Heart left ventricle (tissue), 16 donors: ENCODE data around the gene SH3GL3. TPM values are rescaled to one million over a fixed set of nuclear protein-coding genes. Genes with fewer than 3 reads are reported as not detected.
A peak's percentile ranks its signal among the peaks of the same experiment; 100 is the strongest.

Source experiments
- ATAC-seq, 4 donors: fragments of 200-7000 bp; cut with Tn5 transposase; one replicate each; pipeline ENCODE4 v1.9.1; 2020 to 2022; ENCODE audit warnings: moderate library complexity in 4 of 4, mild to moderate bottlenecking in 3 of 4, moderate number of reproducible peaks in 1 of 4
- DNase-seq, 5 donors: peaks; one replicate each; pipeline ENCODE4 v3.0.0-alpha.2; 2020
- H3K27ac ChIP-seq, 12 donors: fragments of 200-600 bp; sonication (generic) in 4 of 12; one replicate each; pipeline versions ENCODE4 v1.5.0 to v1.8.0; 2016 to 2022; ENCODE audit warnings: mild to moderate bottlenecking in 2 of 12
- H3K27me3 ChIP-seq, 9 donors: fragments of 200-600 bp; sonication (generic) in 2 of 9; one replicate each; pipeline versions ENCODE4 v1.5.1 to v1.8.0; 2016 to 2022; ENCODE audit warnings: mild to moderate bottlenecking in 3 of 9
- H3K36me3 ChIP-seq, 9 donors: fragments of 200-600 bp; sonication (generic) in 2 of 9; one replicate each; pipeline versions ENCODE4 v1.5.0 to v1.8.0; 2018 to 2022; ENCODE audit warnings: mild to moderate bottlenecking in 2 of 9
- H3K4me1 ChIP-seq, 12 donors: fragments of 200-600 bp; sonication (generic) in 4 of 12; one replicate each; pipeline versions ENCODE4 v1.5.0 to v1.8.0; 2016 to 2022; ENCODE audit warnings: mild to moderate bottlenecking in 3 of 12
- H3K4me3 ChIP-seq, 12 donors: fragments of 200-600 bp; sonication (generic) in 4 of 12; one replicate each; pipeline versions ENCODE4 v1.5.0 to v1.8.0; 2017 to 2022; ENCODE audit warnings: mild to moderate bottlenecking in 9 of 12, moderate library complexity in 4 of 12
- H3K9me3 ChIP-seq, 12 donors: fragments of 200-600 bp; sonication (generic) in 4 of 12; one replicate each; pipeline versions ENCODE4 v1.5.0 to v1.8.0; 2016 to 2022; ENCODE audit warnings: mild to moderate bottlenecking in 1 of 12
- CTCF ChIP-seq, 12 donors: fragments of 200-600 bp; sonication (generic) in 4 of 12; IDR thresholded peaks; one replicate each; pipeline versions ENCODE4 v1.5.0 to v1.8.0; 2018 to 2022; ENCODE audit warnings: antibody characterized with exemption in 12 of 12, mild to moderate bottlenecking in 5 of 12
- POLR2A ChIP-seq, 2 donors: fragments of 450-650 bp; IDR thresholded peaks; one replicate each; pipeline ENCODE4 v1.6.1; 2017; ENCODE audit warnings: antibody characterized with exemption in 2 of 2, mild to moderate bottlenecking in 2 of 2, moderate library complexity in 2 of 2
- WGBS, 4 donors: extraction: QIAGEN DNeasy Blood & Tissue Kit in 2 of 4; methylation state at CpG; one replicate each; pipeline versions ENCODE4 v1.1.5 to v1.1.7; 2013 to 2018; 5-methylcytosine and 5-hydroxymethylcytosine counted together
- intact Hi-C, 10 donors: fragments of 100-400 bp; cut with DNase I; formaldehyde crosslinking; loops; one replicate each; pipeline versions ENCODE4 v1.11.1 to v1.14.2; 2022
- polyA plus RNA-seq, 2 donors: library from polyadenylated mRNA; stranded (reverse); fragments of 200-250 nt; gene quantifications; one replicate each; pipeline ENCODE4 v1.2.3, GENCODE V29; 2013
- total RNA-seq, 9 donors: library from RNA; depleted of rRNA in 2 of 9; stranded (reverse); fragments of >200 nt in 2 of 9; fragmentation: NEBNext Ultra II Directional in 3 of 9; extraction: Animal tissue kit (Norgen Biotek cat#: 25700) in 3 of 9; gene quantifications; one replicate each; pipeline versions ENCODE4 v1.1.0 to v1.2.4, GENCODE V29; 2016 to 2023
- donor health status: ischemic (EF 13 %, LVEDD 7.1; RV severe dilation, severe dysfunction).
- donor health status: healthy with polysubstance abuse.
- donor health status: DM: no; HTN: yes; CAD: no.
- donor health status: DM: no; HTN: no; CAD: no.
- donor health status: ischemic (EF 25% LVEDD 6.9; RV normal size, moderate dysfunction).
- donor health status: ischemic (EF 25% LVEDD 5.7; RV mildly dilated, moderate dysfunction).
- donor health status: healthy.
- donor health status: DM: yes; HTN: yes; CAD: no.
- donor health status: ischemic (EF 35%, LVEDD 5.7; RV mildly dilated, moderate dysfunction).
- donor health status: nonischemic (EF 11% LVEDD 7.7; RV severe dilation, severe dysfunction).
- donor health status: DM: yes; HTN: yes; CAD: no.
- donor health status: PGD.
- donor health status: ischemic (EF 29% LVEDD 5.4; RV normal size, mild dysfunction).
- donor health status: nonischemic (EF 23%, LVEDD 6.1; RV moderate dilation, normal function).

The SH3GL3 gene
- total and polyA plus RNA-seq, 11 donors: 0.91 TPM; not detected in 10

- H3K27me3 ChIP-seq: peaks cover 0 to 12% (median 0%) of the 10 kb centered on the region in 9 donors
- no peak overlapping the region for H3K27ac ChIP-seq
- H3K4me3 ChIP-seq: no peak overlapping the region
- ATAC-seq: no peak
- intact Hi-C loops: loop anchor here in 4 of 10 donors (2.0 to 5.0 kb wide), 4 partner anchors 114 to 309 kb away; no protein-coding TSS in a partner anchor
- no peak for DNase-seq
- no peaks in the 10 kb centered on the region for H3K4me1 ChIP-seq
- WGBS, 4 donors: 25 to 56% (median 49%) methylated on average over 3 of the region's 3 CpGs
- no peaks in the 10 kb centered on the region for H3K36me3 ChIP-seq
- no peaks in the 10 kb centered on the region for H3K9me3 ChIP-seq
- no peak for TF ChIP-seq POLR2A (IDR thresholded peaks at IDR 0.05)
- TF ChIP-seq CTCF (IDR thresholded peaks at IDR 0.05): no peak
These were observed 108.9 kb downstream of the SH3GL3 start for GRCh38 chr15:83556068-83556467.

- Histone ChIP-seq H3K27ac (no peak overlapping the region), H3K36me3 (no peaks in the 10 kb centered on the region), H3K4me1 (no peaks in the 10 kb centered on the region), H3K4me3 (no peak overlapping the region), H3K27me3 (peaks cover 0 to 12% (median 0%) of the 10 kb centered on the region in 9 donors), H3K9me3 (no peaks in the 10 kb centered on the region)
- intact Hi-C loops: loop anchor here in 4 of 10 donors (2.0 to 5.0 kb wide), 4 partner anchors 114 to 309 kb away; no protein-coding TSS in a partner anchor
- WGBS, 4 donors: 91 to 95% (median 92%) methylated on average over 7 of the region's 7 CpGs
- no peak for TF ChIP-seq POLR2A (IDR thresholded peaks at IDR 0.05)
- no peak for TF ChIP-seq CTCF (IDR thresholded peaks at IDR 0.05)
- ATAC-seq (no peak), DNase-seq (no peak)
These were observed 109.6 kb downstream of the SH3GL3 start for GRCh38 chr15:83556754-83557153.

GRCh38 chr15:83558146-83558545 lies 111.0 kb downstream of the SH3GL3 start:
- no peaks in the 10 kb centered on the region for H3K9me3 ChIP-seq
- H3K36me3 ChIP-seq: no peaks in the 10 kb centered on the region
- intact Hi-C loops: loop anchor here in 9 of 10 donors (2.0 to 5.0 kb wide), 7 partner anchors 116 to 311 kb away; no protein-coding TSS in a partner anchor
- no peak for DNase-seq
- H3K4me3 ChIP-seq: no peak overlapping the region
- ATAC-seq: no peak
- H3K27me3 ChIP-seq: peaks cover 0 to 9% (median 0%) of the 10 kb centered on the region in 9 donors
- no peak overlapping the region for H3K27ac ChIP-seq
- H3K4me1 ChIP-seq: no peaks in the 10 kb centered on the region
- TF ChIP-seq CTCF (IDR thresholded peaks at IDR 0.05) (no peak), POLR2A (IDR thresholded peaks at IDR 0.05) (no peak)
- WGBS, 4 donors: 82 to 87% (median 84%) methylated on average over 5 of the region's 5 CpGs

- H3K36me3 ChIP-seq: no peaks in the 10 kb centered on the region
- peak in 3 of 5 donors; percentile 25 to 37 (median 28) for DNase-seq
- intact Hi-C loops: loop anchor here (1.0 to 5.0 kb wide), 9 partner anchors 117 to 313 kb away; no protein-coding TSS in a partner anchor
- H3K27me3 ChIP-seq: peaks cover 0 to 5% (median 0%) of the 10 kb centered on the region in 9 donors
- H3K4me1 ChIP-seq: no peaks in the 10 kb centered on the region
- WGBS, 4 donors: 6 to 9% (median 7%) methylated on average over 7 of the region's 7 CpGs
- no peaks in the 10 kb centered on the region for H3K9me3 ChIP-seq
- H3K27ac ChIP-seq: no peak overlapping the region
- no peak overlapping the region for H3K4me3 ChIP-seq
- TF ChIP-seq CTCF (IDR thresholded peaks at IDR 0.05): peak; percentile 58 to 83 (median 74)
- no peak for TF ChIP-seq POLR2A (IDR thresholded peaks at IDR 0.05)
- ATAC-seq: peak in 3 of 4 donors; percentile 57 to 69 (median 61)
These were observed 112.3 kb downstream of the SH3GL3 start for GRCh38 chr15:83559310-83559966.
